Stimulated activated CD8-positive, alpha-beta memory T cell treated with anti-CD3 and anti-CD28 coated beads, Interleukin-4, amount 100 ng/mL, for 4 hours (primary cell): ENCODE measurements around the gene FOXC2.

ENCODE experiments used
- DNase-seq, 2 donors: peaks; one replicate each; pipeline ENCODE4 v3.0.0-alpha.2; 2020; ENCODE audit warnings: low read depth in 2 of 2, low spot score in 1 of 2

Gene FOXC2

DNA sequence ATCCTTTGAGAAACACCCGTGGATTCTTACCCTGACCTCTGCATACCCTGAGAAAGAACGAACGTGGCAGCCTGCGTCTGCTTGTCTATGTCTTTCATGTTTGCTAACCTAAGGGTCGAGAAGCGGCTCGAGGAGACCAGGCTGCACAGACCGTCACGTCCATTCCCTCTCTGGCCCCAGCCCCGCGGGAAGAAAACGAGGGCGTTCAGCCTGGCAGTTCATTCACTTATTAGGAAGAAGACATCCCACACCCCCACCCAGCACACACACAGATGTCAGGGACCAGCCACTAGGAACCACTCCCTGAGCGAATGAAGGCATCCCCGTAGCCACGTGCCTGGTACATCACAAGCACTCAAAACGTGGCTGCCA is 10.9 kb upstream of the FOXC2 start:
- DNase-seq = no peak

DNA sequence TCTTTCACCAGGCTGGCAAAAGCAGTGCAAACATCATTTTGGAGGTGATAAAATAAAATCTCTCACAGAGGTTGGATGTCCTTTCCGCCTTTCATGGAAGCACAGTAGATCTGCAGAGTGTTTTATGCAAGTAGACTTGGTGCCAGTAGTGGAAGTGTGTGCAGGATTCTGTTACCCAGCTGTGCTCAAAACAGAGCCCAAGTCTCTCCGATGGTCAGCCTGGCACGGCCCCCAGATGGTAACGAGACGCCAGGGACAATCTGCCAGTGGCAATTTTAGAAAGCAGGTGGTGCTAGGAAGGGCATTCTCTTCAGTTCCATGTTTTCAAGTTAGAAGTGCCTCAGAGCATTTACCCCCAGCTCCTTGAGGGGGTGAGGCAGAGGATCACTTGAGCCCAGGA is 10.1 kb upstream of the FOXC2 start:
- no peak for DNase-seq

DNA sequence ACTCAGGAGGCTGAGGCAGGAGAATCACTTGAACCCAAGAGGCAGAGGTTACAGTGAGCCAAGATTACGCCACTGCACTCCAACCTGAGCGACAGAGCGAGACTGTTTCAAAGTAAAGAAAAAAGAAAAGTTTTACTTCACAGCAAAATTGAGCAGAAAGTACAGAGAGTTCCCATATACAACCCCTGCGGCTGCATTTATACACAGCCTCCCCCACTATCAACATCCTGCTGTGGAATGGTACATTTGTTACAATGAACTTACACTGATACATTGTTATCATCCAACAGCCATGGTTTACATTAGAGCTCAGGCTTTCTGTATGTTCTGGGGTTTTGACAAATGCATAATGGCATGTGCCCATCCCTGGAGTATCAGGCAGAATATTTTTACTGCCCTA is 9.0 kb upstream of the FOXC2 start:
- DNase-seq = no peak

DNA sequence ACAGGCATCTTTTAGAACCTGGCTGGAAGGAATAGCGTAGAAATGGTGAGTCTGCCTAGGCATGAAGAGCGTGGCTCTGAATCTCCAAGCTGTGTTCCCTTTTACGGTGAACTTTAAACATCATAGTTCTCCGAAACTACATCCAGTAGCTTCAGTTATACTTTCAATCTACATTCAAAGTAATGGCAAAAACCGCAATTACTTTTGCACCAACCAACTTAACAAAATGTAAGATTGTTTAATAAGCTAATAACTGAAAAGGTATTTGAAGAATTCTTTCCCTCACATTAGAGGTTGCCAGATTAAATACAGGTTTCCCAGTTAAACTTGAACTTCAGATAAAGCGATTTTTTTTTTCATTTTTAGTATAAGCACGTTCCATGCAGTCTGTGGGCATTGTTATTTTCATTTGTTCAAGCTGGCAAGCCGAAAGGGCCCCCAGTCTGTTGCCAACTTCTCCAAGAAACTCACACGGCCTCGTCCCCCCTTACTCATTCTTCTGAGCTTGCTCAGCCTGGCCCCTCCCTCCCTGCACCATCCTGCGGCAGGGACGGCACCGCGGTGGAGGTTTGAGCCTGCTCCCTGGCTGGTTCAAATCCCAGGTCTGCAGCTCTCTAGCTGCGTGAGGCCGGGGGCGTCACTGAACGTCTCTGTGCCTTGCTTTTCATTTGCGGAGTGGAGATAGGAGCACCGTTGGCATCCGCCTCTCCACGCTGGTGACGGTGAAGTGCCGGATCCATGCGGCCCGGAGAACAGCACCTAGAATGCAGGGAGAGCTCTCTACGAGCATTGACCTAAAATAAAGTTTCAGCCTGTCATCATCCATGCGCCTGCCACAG is 8.1 kb upstream of the FOXC2 start:
- DNase-seq = no peak

DNA sequence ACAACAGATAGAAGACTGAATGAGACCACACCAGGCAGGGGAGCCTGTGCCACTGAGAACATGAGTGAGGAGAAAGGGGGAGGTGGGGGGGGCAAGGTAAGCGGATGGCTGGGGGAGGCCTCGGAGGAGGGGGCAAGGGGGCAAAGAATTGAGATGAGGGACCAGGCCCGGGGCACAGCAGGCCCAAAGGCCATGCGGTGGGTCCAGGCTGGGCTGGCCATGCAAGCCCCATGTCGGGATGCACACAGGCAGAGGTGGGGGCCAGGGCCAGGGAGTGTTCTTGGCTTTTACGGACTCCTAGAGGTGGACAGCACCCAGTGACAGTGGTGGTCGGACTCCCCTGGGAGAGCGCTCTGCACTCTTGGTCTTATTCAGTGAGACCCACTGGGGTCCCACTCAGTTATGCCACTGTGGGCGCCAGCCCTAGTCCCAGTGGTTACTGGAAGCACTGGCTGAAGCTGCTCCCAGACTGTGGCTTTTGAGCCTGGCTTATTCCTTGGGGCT is 6.8 kb upstream of the FOXC2 start:
- no peak for DNase-seq

DNA sequence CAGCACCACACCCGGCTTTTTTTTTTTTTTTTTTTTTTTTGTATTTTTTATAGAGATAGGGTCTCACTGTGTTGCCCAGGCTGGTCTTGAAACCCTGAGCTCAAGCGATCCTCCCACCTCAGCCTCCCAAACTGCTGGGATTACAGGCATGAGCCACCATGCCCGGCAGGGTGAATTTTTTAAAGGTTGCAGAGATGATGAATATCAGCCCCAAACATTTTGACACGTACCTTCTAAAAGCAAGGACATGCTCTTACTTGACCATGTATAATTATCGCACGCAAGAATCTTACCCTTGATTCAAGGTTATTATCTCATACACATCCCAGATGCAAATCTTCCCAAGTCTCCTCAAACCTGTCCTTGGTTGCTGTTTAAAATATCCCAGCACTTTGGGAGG is 4.3 kb upstream of the FOXC2 start:
- no peak for DNase-seq

DNA sequence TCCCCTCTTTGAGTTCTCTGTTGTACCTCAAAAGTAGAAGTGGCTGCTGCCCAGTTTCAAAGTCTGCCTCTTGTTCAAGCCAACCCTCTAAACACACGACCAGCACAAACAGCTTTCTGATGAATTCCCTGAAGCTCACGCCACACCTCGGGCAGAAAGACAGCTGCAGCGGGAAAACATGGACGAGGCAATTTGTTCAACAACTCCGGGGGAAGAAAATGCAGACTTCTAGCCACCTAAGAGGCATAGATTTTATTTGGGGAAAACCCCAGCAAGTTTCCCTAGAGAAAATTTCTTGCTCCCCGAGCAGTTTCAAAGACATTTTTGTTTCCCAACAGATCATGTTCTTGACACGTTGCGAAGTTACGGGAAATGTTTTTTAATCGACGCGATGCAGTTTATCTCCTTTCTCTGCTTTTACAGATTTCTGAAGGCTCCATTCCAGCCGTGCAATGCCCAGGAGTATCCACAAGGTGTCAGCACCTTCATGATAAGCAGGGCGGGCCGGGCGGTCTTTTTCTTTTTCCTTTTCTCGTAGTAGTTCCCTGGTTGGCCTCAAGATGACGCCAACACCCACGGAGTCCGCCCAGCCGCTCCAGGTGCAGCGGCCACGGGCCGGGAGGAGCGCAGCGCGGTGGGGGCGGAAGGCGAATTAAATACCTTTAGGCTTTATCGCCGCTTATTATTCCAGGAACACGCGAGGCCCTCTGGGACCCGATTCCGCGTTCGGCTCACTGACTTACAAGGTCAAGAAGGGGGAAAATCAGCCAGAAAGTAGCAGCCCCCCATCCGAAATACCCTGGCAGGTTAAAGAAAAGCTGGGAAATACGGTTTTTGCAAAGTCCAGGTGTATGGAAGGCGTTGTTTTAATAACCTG is 2.9 kb upstream of the FOXC2 start:
- DNase-seq = peak; percentile 65 to 79

DNA sequence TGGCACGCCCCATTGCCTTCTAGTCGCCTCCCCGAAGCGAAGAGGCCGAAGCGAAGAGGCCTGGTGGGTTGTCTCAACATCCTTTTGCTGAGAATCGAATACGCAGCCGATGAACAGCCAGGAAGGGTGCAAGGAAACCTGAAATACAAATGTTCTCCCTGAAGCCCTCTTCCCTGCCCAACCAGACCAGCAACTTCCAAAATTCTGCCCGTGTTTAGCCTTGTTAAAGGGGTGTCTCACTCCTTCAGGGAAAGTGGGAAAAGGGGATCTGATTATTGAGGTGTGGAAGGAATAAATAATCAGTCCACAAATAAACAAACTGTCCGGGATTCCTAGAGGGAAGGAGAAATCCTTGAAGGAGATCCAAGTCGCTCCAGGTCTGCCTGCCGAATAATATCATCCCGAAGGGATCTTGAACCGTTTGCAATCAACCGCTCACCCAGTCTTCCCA is 1.4 kb upstream of the FOXC2 start:
- no peak for DNase-seq

DNA sequence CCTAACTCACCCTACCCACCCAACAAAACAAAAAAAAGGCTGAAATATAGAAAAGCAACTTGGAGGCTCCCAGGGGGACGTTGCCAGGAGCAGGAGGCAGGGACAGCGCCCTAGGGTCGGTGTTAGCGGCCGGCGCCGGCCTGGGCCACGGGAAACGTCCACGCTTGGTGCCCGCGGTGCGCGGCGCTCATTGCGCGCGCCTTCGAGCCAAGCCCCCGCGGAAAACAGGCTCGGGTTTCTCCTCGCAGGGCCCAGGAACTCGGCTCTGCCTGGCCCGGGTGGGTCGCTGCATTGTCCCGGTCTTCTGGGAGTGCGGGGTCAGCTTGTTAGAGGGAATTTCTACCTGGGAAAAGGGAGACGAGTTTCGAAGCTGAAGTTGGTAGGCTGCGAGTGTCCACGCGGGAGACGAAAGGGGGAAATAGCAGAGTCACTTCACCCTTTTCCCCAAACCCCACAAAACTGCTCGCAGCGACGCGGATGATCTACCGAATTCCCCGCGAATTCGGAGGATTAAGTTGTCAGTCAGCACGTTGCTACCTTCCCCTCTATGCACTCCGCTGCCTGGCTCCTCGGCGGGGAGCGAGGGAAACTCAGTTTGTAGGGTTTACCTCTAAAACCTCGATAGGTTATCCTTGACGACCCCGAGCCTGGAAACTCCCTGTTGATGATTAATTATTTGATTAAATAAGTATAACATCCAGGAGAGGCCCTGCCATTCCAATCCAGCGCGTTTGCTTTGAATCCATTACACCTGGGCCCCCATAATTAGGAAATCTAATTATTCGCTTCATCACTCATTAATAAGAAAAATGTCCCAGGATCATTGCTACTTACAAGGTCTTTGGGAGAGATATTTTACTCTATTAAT is 751 bp upstream of the FOXC2 start:
- no peak for DNase-seq

DNA sequence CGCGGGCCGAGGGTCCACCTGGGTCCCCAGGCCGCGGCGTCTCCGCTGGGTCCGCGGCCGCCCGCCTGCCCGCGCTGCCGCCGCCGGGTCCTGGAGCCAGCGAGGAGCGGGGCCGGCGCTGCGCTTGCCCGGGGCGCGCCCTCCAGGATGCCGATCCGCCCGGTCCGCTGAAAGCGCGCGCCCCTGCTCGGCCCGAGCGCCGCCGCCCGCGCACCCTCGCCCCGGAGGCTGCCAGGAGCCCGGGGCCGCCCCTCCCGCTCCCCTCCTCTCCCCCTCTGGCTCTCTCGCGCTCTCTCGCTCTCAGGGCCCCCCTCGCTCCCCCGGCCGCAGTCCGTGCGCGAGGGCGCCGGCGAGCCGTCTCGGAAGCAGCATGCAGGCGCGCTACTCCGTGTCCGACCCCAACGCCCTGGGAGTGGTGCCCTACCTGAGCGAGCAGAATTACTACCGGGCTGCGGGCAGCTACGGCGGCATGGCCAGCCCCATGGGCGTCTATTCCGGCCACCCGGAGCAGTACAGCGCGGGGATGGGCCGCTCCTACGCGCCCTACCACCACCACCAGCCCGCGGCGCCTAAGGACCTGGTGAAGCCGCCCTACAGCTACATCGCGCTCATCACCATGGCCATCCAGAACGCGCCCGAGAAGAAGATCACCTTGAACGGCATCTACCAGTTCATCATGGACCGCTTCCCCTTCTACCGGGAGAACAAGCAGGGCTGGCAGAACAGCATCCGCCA is 504 bp downstream of the FOXC2 start:
- DNase-seq = no peak

DNA sequence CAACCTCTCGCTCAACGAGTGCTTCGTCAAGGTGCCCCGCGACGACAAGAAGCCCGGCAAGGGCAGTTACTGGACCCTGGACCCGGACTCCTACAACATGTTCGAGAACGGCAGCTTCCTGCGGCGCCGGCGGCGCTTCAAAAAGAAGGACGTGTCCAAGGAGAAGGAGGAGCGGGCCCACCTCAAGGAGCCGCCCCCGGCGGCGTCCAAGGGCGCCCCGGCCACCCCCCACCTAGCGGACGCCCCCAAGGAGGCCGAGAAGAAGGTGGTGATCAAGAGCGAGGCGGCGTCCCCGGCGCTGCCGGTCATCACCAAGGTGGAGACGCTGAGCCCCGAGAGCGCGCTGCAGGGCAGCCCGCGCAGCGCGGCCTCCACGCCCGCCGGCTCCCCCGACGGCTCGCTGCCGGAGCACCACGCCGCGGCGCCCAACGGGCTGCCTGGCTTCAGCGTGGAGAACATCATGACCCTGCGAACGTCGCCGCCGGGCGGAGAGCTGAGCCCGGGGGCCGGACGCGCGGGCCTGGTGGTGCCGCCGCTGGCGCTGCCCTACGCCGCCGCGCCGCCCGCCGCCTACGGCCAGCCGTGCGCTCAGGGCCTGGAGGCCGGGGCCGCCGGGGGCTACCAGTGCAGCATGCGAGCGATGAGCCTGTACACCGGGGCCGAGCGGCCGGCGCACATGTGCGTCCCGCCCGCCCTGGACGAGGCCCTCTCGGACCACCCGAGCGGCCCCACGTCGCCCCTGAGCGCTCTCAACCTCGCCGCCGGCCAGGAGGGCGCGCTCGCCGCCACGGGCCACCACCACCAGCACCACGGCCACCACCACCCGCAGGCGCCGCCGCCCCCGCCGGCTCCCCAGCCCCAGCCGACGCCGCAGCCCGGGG is 1.3 kb downstream of the FOXC2 start:
- no peak for DNase-seq

DNA sequence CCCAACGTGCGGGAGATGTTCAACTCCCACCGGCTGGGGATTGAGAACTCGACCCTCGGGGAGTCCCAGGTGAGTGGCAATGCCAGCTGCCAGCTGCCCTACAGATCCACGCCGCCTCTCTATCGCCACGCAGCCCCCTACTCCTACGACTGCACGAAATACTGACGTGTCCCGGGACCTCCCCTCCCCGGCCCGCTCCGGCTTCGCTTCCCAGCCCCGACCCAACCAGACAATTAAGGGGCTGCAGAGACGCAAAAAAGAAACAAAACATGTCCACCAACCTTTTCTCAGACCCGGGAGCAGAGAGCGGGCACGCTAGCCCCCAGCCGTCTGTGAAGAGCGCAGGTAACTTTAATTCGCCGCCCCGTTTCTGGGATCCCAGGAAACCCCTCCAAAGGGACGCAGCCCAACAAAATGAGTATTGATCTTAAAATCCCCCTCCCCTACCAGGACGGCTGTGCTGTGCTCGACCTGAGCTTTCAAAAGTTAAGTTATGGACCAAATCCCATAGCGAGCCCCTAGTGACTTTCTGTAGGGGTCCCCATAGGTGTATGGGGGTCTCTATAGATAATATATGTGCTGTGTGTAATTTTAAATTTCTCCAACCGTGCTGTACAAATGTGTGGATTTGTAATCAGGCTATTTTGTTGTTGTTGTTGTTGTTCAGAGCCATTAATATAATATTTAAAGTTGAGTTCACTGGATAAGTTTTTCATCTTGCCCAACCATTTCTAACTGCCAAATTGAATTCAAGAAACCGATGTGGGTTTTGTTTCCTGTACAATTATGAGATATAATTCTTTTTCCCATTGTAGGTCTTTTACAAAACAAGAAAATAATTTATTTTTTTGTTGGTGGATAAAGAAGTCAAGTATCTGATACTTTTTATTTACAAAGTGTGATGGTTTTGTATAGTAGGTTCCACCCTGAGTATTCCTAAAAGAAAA is 2.3 kb downstream of the FOXC2 start:
- no peak for DNase-seq

DNA sequence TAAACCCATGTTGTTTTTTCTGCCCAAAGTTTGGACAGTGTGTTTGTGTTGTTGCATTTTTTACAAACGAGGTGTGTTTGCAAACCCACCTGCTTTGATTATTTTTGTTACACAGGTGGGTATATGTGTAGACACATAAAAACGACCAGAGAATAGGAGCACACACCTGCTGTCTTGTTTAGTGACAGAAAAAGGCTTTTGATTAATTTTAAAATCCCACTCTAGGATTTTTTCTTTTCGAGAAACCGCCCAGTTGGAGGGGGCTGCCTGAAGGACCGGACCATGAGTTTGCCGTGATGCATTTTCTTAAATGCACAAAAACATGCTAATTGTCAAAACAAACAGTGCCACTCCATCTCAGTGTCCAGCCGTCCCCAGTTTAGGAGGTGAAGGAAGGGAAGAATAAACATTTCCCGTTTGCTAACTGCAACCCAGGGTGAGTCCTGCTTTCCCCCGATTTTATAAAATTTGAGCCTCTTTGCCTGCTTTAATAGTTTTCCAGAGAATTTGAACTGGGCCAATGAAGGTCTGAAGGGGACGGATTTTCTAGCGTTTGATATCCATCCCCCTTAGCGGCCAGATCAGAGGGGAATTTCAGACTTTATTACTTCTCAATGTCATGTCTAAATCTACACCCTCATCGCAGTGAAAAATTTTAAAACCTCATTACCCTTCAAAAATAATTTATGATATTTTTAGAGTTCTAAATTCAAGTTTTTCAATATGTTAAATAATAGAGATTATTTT is 3.2 kb downstream of the FOXC2 start:
- DNase-seq = no peak

DNA sequence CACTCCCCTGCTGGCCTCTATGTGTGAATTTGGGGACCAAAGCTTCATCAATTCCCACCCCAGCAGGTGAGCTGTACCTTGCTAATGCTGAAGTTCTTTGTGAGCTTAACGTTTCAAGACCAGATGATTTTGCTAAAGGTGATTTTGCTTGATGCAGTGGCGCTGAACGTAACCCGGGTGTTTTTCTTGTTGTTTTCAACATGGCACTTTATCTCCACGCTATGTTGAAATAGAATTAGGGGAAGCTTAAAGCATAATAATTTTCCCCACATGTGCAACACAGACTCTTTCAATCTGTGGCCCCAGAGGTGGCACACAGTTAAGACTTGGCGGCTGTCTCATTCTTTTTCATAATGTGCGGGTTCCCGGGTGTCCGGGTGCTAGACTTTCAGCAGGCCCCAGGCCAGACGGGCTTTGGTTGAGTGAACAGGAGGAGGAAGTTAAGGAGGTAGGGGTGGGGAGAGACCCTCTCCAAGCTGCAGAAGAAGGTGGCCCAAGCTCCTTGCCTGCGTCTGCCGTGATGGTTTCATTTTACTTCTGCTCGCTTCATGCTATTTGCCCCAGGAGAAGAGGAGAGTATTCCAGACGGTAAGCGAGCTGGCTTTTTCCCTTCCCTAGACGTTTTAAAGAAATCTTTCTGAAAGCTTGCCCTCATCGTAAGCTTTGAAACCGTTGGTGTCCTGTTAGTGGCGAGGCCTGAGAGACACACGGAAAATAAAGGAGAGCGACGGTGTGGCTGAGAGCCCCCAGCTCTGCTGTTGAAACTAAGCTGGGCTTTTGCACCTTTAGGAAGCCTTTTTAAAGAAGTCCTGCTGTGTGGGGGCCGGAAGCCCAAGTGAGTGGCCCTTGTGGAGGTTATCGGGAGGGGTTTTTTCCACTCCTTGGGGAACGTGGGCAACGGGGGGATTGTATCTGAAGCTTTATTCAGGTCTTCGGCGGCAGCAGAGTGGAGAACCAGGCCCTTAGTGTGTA is 4.2 kb downstream of the FOXC2 start:
- no peak for DNase-seq

DNA sequence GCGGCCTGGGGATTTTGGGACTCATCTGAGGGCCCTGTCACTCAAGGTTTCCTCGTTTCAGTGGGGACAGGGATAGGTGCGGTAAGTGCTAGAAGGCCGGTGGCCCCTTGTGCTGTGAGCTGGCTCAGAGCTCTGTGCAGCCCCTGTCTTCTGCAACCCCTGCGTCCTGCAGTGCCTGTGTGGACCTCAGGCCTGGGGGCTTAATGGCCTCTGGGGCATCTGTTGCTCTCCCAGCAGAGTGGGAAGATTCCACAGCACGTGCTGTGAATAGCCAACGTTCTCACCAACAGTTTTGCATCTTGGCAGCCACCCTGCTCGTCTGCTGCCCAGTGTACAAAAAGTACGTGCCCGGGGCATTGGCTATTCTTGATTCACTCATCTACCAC is 4.9 kb downstream of the FOXC2 start:
- DNase-seq = no peak

DNA sequence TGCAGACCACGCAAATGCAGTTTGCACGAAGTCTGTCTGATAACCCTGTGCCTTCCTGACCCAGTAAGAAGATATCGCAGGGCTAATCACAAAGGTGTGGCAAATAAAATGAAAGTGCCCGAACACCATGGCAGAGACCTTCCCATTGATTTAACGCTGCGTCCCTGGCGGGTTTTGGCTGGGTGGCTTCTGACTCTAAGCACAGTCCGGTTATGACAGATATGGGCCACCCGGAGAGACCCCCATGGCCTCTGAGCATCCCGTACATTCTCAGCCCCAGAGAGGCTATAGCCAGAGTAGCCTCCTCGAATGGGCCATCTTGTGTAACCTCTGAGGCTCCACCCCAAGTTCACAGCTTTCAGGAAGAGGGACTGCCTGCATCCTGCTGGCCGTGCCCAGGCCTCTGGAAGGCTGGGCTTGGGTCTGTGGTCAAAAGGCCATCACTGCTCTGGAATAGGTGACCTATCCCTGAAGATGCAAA is 5.5 kb downstream of the FOXC2 start:
- no peak for DNase-seq
